ENCODE measurements around the gene WDPCP.
A peak's percentile ranks its signal among the peaks of the same experiment; 100 is the strongest.
"Not testable (repeated sequence)": the region's sequence is repeated elsewhere in the genome, so short reads cannot be mapped to it uniquely, and the experiment has no call there.

The WDPCP gene

DNA sequence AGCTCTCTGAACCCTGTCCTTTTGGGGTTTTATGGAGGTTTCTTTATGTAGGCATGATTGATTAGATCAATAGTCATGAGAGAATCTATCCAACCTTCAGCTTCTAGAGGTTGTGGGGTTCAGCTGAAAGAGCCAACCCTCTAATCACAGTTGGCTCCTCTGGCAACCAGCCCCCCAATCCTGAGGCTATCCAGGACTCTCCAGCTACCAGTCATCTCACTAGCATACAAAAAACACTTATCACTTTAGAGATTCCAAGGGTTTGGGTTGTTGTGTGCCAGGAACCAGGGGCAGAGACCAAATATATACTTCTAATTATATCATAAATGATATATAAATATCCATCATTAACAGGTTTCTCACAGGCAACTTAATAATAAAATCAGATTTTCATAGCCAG is 11.7 kb downstream of the WDPCP start:
- Mint-ChIP-seq H3K27me3 (no peaks in the 10 kb centered on the region), H3K27ac (no peak overlapping the region), H3K4me1 (no peaks in the 10 kb centered on the region), H3K36me3 (no peaks in the 10 kb centered on the region), H3K4me3 (no peak overlapping the region), H3K9me3 (no peaks in the 10 kb centered on the region)
- DNase-seq, result no peak
- CTCF ChIA-PET, result no interaction called here

DNA sequence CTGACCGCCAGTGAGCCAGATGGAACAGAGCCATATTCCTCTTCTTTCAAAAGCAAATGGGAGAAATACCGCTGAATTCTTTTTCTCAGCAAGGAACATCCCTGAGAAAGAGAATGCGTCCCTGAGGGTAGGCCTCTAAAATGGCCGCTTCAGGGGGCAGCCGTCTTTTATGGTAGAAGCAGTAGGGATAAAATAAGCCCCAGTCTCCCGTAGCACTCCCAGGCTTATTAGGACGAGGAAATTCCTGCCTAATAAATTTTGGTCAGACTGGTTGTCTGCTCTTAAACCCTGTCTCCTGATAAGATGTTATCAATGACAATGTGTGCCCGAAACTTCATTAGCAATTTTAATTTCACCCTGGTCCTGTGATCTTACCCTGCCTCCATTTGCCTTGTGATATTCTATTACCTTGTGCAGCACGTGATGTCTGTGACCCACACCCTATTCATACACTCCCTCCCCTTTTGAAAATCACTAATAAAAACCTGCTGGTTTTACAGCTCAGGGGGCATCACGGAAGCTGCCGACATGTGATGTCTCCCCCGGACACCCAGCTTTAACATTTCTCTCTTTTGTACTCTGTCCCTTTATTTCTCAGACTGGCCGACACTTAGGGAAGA is 14.4 kb downstream of the WDPCP start:
- H3K9me3 Mint-ChIP-seq, H3K4me3 Mint-ChIP-seq, H3K27me3 Mint-ChIP-seq, DNase-seq, CTCF ChIA-PET, H3K4me1 Mint-ChIP-seq, H3K27ac Mint-ChIP-seq, H3K36me3 Mint-ChIP-seq: not testable (repeated sequence)

DNA sequence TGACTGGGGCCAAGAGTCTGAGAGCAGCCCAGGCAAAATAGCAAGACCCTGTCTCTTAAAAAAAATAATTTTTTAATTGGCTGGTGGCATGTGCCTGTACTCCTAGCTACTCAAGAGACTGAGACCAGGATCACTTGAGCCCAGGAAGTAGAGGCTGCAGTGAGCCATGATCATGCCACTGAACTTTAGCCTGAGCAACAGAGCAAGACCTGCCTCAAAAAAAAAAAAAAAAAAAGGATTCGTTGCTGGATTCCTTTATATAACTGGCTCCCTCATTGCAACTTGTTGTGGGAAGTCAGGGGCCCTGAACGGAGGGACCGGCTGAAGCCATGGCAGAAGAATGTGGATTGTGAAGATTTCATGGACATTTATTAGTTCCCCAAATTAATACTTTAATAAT is 15.3 kb downstream of the WDPCP start:
- CTCF ChIA-PET, H3K4me1 Mint-ChIP-seq, H3K4me3 Mint-ChIP-seq: not testable (repeated sequence)

DNA sequence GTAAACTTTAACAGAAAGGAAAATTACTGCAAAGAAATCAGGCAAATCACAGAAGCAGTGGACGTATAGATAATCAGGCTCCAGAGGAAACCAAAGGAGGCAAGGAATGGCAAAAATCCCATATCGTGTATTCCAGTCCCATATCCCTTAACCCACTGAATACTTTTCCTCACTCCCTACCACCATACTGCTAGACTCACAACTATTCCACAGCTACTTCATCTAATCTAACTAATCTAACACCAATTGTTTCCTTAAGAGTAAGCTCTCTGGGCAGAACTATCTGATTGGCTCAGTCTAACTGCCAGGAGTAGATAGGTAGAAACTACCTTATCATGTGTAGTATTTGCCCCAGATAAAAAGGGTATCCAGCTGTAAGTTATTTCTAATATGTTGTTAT is 16.3 kb downstream of the WDPCP start:
- Mint-ChIP-seq H3K4me3 (no peak overlapping the region), H3K4me1 (no peaks in the 10 kb centered on the region), H3K9me3 (peaks cover 22% of the 10 kb centered on the region), H3K27me3 (no peaks in the 10 kb centered on the region), H3K27ac (no peak overlapping the region), H3K36me3 (peaks cover 3% of the 10 kb centered on the region)
- no peak for DNase-seq
- CTCF ChIA-PET, result no interaction called here

More for the DNA sequence above, 15.3 kb downstream of the WDPCP start:
- H3K36me3 Mint-ChIP-seq, H3K27ac Mint-ChIP-seq, DNase-seq, H3K27me3 Mint-ChIP-seq: not testable (repeated sequence)
- H3K9me3 Mint-ChIP-seq, result peaks cover 13% of the 10 kb centered on the region

DNA sequence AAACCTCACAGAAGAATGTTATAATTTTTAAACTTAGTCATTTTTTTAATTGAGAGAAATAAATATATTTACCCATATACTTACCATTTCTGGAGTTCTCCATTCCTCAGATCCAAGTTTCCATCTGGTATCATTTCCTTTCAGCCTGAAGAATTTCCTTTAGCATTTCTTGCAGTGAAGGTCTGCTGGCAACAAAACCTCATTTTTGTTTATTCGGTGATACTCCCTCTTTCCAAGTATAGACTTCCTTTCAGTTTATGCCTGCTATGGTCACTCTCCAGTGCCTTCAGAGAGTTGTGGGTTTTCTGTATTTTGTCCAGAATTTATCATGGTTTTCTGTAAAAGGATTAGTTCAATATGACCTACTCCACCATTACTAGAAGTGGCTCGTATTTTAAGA is 17.0 kb downstream of the WDPCP start:
- DNase-seq, result no peak
- H3K4me1 Mint-ChIP-seq, result no peaks in the 10 kb centered on the region
- CTCF ChIA-PET, result no interaction called here
- no peak overlapping the region for H3K27ac Mint-ChIP-seq
- no peaks in the 10 kb centered on the region for H3K27me3 Mint-ChIP-seq
- H3K4me3 Mint-ChIP-seq, result no peak overlapping the region
- H3K9me3 Mint-ChIP-seq, result peaks cover 22% of the 10 kb centered on the region
- peaks cover 3% of the 10 kb centered on the region for H3K36me3 Mint-ChIP-seq

DNA sequence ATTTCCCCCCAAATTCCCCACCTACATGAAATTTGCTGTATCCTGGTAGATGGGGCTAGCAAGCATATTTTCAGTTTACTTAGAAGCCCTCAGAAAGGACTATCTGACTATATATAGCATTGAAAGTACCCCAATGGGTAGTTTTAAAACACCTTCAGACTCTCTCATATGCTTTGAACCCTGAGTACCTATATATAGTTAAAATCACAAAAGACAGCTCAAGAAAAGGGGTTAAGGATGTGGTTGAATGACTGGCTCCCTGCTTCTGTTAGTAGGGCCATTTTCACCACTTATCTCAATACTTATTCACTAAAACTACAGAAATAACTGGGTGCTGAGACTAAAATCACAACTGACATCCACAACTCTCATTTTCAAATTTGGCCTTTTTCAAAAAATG is 18.5 kb downstream of the WDPCP start:
- Mint-ChIP-seq H3K27me3 (no peaks in the 10 kb centered on the region), H3K36me3 (peaks cover 3% of the 10 kb centered on the region), H3K4me1 (no peaks in the 10 kb centered on the region), H3K9me3 (peaks cover 26% of the 10 kb centered on the region), H3K27ac (no peak overlapping the region), H3K4me3 (no peak overlapping the region)
- DNase-seq, result no peak
- CTCF ChIA-PET, result no interaction called here

DNA sequence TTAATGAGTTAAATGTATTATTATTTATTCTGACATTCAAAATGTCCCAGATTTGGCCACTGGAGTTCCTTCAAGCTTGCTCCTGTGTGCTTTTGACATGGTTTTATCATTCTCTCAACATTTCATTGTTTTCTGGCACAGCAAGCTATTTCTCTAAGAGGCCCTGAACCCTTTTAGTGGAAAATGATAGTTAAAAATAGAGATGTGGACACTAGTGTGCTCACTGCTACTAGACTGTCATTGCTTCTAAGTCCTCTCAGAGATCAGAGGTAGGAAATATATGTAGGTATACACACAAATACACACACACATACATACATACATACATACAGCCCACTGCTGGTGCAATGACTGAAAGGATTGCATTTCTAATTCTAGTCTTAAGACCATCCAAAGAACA is 25.5 kb downstream of the WDPCP start:
- no peak for DNase-seq
- Mint-ChIP-seq H3K9me3 (peaks cover 24% of the 10 kb centered on the region), H3K4me1 (peaks cover 3% of the 10 kb centered on the region), H3K27ac (no peak overlapping the region), H3K27me3 (no peaks in the 10 kb centered on the region), H3K36me3 (peaks cover 3% of the 10 kb centered on the region), H3K4me3 (no peak overlapping the region)
- CTCF ChIA-PET, result no interaction called here

DNA sequence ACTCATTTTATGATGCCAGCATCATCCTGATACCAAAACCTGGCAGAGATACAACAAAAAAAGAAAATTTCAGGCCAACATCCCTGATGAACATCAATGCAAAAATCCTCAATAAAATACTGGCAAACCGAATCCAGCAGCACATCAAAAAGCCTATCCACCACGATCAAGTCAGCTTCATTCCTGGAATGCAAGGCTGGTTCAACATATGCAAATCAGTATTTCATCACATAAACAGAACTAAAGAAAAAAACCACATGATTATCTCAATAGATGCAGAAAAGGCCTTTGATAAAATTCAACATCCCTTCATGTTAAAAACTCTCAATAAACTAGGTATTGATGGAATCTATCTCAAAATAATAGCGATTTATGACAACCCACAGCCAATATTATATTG is 29.4 kb downstream of the WDPCP start:
- H3K36me3 Mint-ChIP-seq, CTCF ChIA-PET: not testable (repeated sequence)
- H3K9me3 Mint-ChIP-seq, result peaks cover 24% of the 10 kb centered on the region

DNA sequence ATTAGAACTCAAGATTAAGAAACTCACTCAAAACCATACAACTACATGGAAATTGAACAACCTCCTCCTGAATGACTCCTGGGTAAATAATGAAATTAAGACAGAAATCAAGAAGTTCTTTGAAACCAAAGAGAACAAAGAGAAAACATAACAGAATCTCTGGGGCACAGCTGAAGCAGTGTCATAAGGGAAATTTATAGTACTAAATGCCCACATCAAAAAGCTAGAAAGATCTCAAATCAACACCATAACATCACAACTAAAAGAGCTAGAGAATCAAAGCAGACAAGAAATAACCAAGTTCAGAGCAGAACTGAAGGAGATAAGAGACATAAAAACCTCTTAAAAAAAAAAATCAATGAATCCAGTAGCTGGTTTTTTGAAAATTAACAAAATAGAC is 30.5 kb downstream of the WDPCP start:
- H3K4me3 Mint-ChIP-seq, DNase-seq, H3K27me3 Mint-ChIP-seq, H3K4me1 Mint-ChIP-seq, H3K36me3 Mint-ChIP-seq, CTCF ChIA-PET: not testable (repeated sequence)
- peaks cover 24% of the 10 kb centered on the region for H3K9me3 Mint-ChIP-seq
- H3K27ac Mint-ChIP-seq, result peak overlapping the region; percentile 60

More for the DNA sequence above, 29.4 kb downstream of the WDPCP start:
- not testable (repeated sequence) for H3K27me3 Mint-ChIP-seq, DNase-seq, H3K27ac Mint-ChIP-seq, H3K4me3 Mint-ChIP-seq, H3K4me1 Mint-ChIP-seq

DNA sequence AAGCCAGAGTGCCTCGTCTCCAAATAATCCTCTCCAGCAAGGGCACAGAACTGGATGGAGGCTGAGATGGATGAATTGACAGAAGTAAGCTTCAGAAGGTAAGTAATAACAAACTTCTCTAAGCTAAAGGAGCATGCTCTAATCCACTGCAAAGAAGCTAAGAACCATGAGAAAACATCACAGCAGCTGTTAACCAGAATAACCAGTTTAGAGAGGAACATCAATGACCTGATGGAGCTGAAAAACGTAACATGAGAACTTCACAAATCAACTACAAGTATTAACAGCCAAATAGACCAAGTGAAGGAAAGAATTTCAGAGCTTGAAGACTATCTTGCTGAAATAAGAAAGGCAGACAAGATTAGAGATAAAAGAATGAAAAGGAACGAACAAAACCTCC is 32.3 kb downstream of the WDPCP start:
- Mint-ChIP-seq H3K4me1 (peaks cover 6% of the 10 kb centered on the region), H3K9me3 (peaks cover 21% of the 10 kb centered on the region), H3K4me3 (no peak overlapping the region), H3K36me3 (peaks cover 2% of the 10 kb centered on the region), H3K27me3 (no peaks in the 10 kb centered on the region), H3K27ac (no peak overlapping the region)
- CTCF ChIA-PET, result no interaction called here
- no peak for DNase-seq

DNA sequence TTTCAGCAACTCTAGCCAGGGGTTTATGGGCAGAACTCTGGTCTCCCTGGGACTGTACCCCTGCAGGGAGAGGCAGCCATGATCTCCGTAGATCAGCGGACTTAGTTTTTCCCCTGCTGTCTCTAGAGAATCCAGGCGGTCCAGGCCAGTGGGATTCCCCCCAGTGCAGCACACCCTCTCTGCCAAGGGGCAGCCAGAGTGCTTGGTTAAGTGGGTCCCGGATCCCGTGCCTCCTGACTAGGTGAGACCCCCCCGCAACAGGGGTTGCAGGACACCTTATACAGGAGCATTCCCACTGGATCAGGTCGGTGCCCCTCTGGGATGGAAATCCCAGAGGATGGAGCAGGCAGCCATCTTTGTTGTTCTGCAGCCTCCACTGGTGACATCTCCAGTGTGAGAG is 33.0 kb downstream of the WDPCP start:
- DNase-seq, result no peak
- H3K4me1 Mint-ChIP-seq, result peaks cover 8% of the 10 kb centered on the region
- CTCF ChIA-PET, result no interaction called here
- H3K27me3 Mint-ChIP-seq, result no peaks in the 10 kb centered on the region
- H3K27ac Mint-ChIP-seq, result no peak overlapping the region
- H3K9me3 Mint-ChIP-seq, result peaks cover 21% of the 10 kb centered on the region
- H3K4me3 Mint-ChIP-seq, result no peak overlapping the region
- peaks cover 2% of the 10 kb centered on the region for H3K36me3 Mint-ChIP-seq

DNA sequence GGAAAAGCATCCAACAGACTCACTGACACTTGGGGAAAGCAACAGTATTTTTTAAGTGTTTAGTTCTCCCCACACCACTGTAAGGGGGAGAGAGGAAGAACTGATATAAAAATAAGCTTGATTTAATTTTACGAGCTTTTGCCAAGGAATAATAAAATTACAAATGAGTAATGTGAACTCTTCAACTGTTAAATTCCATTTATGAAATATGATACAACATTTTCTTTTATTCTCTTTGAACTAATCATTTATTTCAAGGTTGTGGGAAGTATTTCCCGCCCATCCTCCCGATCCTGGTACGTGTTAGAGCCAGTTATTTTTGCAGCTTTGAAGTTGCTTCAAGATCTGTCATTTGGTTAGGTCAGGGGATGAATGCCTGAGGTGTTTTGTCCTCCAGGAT is 35.2 kb downstream of the WDPCP start:
- no peak overlapping the region for H3K4me3 Mint-ChIP-seq
- H3K27me3 Mint-ChIP-seq, result no peaks in the 10 kb centered on the region
- H3K27ac Mint-ChIP-seq, result no peak overlapping the region
- peaks cover 11% of the 10 kb centered on the region for H3K4me1 Mint-ChIP-seq
- CTCF ChIA-PET, result interaction anchor here (0.9 kb wide), 1 partner anchor 9 kb away, joined by 3 read pairs; no protein-coding TSS in a partner anchor
- H3K36me3 Mint-ChIP-seq, result peaks cover 2% of the 10 kb centered on the region
- peaks cover 12% of the 10 kb centered on the region for H3K9me3 Mint-ChIP-seq
- no peak for DNase-seq

DNA sequence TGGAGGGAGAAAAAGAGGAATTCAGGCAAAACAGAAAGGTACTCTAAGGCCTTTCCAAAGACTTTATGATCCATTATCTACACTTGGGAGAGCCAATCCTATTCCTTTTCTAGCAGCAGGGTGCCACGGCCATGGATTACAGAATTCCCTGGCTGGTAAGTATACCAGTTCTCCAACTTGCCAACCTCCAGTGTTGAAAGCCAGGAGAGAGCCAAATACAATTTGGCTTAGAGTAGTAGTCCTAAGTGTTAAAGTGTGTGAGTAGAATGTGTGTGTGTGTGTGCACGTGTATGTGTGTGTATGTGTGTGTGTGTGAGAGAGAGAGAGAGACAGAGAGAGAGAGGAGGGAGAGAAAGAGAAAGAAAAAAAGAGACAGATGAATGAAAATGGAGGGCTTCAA is 43.3 kb downstream of the WDPCP start:
- peaks cover under 1% of the 10 kb centered on the region for H3K4me1 Mint-ChIP-seq
- H3K4me3 Mint-ChIP-seq, result no peak overlapping the region
- H3K36me3 Mint-ChIP-seq, result no peaks in the 10 kb centered on the region
- no peaks in the 10 kb centered on the region for H3K9me3 Mint-ChIP-seq
- CTCF ChIA-PET, result no interaction called here
- DNase-seq, result no peak
- no peak overlapping the region for H3K27ac Mint-ChIP-seq
- H3K27me3 Mint-ChIP-seq, result no peaks in the 10 kb centered on the region

DNA sequence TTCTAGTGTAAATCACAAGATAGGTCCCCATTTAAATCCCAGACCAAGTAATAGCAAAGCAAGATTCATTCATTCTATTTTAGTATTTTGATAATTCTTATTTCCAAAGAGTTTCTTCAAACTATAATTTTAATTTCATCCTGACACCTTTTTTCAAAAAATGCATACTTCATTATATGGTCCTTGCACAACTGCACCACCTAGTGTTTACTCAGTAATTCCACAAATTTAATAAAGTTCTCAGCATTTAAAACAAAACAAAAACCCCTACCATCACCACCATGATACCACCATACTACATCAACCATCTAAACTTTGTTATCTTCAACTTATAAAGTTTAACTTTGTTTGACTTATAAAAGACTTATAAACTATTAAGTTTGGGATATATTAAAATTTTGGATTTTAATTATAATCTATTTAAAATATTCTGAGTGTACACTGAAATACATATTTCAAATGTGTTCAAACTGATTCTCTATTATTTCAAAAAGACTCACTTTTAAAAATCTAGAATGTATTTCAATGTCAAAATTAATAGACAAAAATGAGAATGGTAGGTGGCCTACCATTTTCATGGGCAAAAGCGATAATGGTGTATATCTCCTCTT is 44.2 kb downstream of the WDPCP start:
- Mint-ChIP-seq H3K27me3 (no peaks in the 10 kb centered on the region), H3K9me3 (no peaks in the 10 kb centered on the region), H3K4me1 (no peaks in the 10 kb centered on the region), H3K36me3 (no peaks in the 10 kb centered on the region), H3K4me3 (no peak overlapping the region), H3K27ac (no peak overlapping the region)
- CTCF ChIA-PET, result interaction anchor here (0.7 to 1.7 kb wide), 4 partner anchors 9 to 1361 kb away, joined by 3 read pairs; no protein-coding TSS in a partner anchor
- DNase-seq, result no peak

DNA sequence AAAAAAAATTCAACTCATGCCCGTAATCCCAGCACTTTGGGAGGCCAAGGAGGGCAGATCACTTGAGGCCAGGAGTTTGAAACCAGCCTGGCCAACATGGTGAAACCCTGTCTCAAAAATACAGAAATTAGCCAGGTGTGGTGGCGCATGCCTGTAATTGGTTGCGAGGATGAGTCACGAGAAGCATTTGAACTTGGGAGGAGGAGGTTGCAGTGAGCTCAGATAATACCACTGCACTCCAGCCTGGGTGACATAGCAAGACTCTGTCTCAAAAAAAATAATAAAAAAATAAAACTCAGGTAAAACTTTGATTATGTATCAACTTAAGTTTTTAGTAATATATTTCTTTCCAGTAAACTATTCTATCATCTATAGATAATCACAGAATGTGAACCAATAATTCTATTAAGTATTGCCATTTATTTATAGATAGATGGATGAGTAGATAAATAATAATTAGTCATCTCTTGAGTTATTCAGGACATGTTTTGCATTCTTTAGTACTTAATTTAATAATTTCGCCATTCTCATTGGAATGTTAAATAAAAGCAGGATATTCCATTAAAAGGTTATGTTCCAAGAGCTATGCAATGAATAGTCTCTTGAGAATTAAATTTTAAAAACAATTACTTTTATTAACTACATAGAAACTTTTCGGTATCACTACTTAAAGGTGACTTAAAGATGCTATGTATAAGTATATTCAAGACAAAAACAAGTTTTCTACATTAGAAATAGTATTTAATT is 48.7 kb downstream of the WDPCP start:
- Mint-ChIP-seq H3K9me3 (peaks cover 3% of the 10 kb centered on the region), H3K36me3 (no peaks in the 10 kb centered on the region), H3K27me3 (no peaks in the 10 kb centered on the region), H3K27ac (no peak overlapping the region), H3K4me1 (no peaks in the 10 kb centered on the region), H3K4me3 (no peak overlapping the region)
- CTCF ChIA-PET, result no interaction called here
- DNase-seq, result no peak
